Activated gamma-delta T cell treated with anti-CD3 and anti-CD28 coated beads, Interleukin-2, amount 50 U/mL, for 16 hours (primary cell): ENCODE data around the gene PNPLA7.
"Not testable (repeated sequence)": the region's sequence is repeated elsewhere in the genome, so short reads cannot be mapped to it uniquely, and the experiment has no call there.

Experiments
- DNase-seq: peaks from one replicate; pipeline ENCODE4 v3.0.0-alpha.2; 2020; ENCODE audit warnings: low read depth

The PNPLA7 gene

GRCh38 chr9:137460363-137461315, 89.6 kb downstream of the PNPLA7 start:
- DNase-seq = no peak

- DNase-seq = no peak
Observed at GRCh38 chr9:137459601-137460362, 90.4 kb downstream of the PNPLA7 start.

- DNase-seq = peak; percentile 86
Observed at GRCh38 chr9:137459152-137459600, 91.0 kb downstream of the PNPLA7 start, which contains the start of gene NSMF. NSMF (minus strand) TSS chr9:137459334; CDS start chr9:137459102, 232 bp downstream.

GRCh38 chr9:137458194-137459151, 91.7 kb downstream of the PNPLA7 start:
- DNase-seq = no peak

GRCh38 chr9:137457406-137458193, 92.6 kb downstream of the PNPLA7 start:
- no peak for DNase-seq

- no peak for DNase-seq
Observed at GRCh38 chr9:137456864-137457405, 93.3 kb downstream of the PNPLA7 start.

GRCh38 chr9:137456061-137456863, 93.9 kb downstream of the PNPLA7 start:
- DNase-seq = no peak

GRCh38 chr9:137455359-137455991, 94.7 kb downstream of the PNPLA7 start:
- no peak for DNase-seq

GRCh38 chr9:137454597-137455358, 95.4 kb downstream of the PNPLA7 start:
- DNase-seq = no peak

- DNase-seq = no peak
Observed at GRCh38 chr9:137454145-137454596, 96.0 kb downstream of the PNPLA7 start.

GRCh38 chr9:137453643-137454081, 96.5 kb downstream of the PNPLA7 start:
- DNase-seq = no peak

GRCh38 chr9:137452761-137453642, 97.2 kb downstream of the PNPLA7 start:
- no peak for DNase-seq

- DNase-seq = no peak
Observed at GRCh38 chr9:137452006-137452760, 98.0 kb downstream of the PNPLA7 start.

- not testable (repeated sequence) for DNase-seq
Observed at GRCh38 chr9:137451264-137452005, 98.8 kb downstream of the PNPLA7 start.

- DNase-seq = peak; percentile 47
Observed at GRCh38 chr9:137450539-137451222, 99.5 kb downstream of the PNPLA7 start.
